GM21576 (cell line): ENCODE results near the gene AJUBA.
"Not testable (repeated sequence)": the region's sequence is repeated elsewhere in the genome, so short reads cannot be mapped to it uniquely, and the experiment has no call there.

Experiments
- ATAC-seq: cut with Tn5 transposase; IDR thresholded peaks from one replicate; pipeline ENCODE4 v1.9.1; 2021; ENCODE audit warnings: mild to moderate bottlenecking, moderate library complexity; ENCODE audit not compliant: unreplicated experiment

The AJUBA gene

GRCh38 chr14:22982477-22983245 lies at the start of gene AJUBA:
Gene AJUBA (minus strand): TSS chr14:22982551. CDS start chr14:22982266, 285 bp downstream.
- no peak for ATAC-seq

GRCh38 chr14:23030936-23031335 lies 48.6 kb upstream of the AJUBA start:
- ATAC-seq: no peak

GRCh38 chr14:23028799-23029198 lies 46.4 kb upstream of the AJUBA start:
- ATAC-seq: no peak

DNA sequence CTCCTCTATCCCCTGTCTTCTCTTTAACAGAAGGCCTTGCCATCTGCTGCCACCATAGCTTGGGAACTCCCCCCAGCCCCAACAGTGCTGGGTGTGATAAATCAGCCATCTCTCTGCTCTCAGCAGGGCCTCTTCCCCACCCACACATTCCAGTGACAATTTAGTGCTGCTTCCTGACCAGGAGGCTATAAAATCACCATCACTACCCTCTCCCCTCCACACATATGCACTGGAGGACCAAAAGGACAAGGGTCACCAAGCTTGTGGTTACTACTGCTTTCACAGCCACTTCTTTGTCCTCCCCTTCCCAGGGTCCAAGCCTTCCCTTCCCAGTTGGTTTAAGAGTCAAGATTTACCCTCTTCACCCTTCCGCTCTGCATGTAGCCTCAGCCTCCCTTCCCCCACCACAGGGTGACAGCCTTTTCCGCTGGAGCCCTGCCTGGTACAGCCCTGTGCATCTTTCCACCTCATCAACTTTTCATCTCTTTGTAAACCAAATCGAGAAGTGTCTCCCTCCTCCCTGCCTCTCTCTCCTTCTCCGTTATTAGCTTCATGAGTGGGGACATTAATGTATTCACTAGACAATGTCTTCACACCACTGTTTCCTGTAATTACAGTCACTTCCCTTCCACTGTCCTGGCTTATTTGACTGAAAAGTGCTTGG lies 42.9 kb upstream of the AJUBA start:
- no peak for ATAC-seq

DNA sequence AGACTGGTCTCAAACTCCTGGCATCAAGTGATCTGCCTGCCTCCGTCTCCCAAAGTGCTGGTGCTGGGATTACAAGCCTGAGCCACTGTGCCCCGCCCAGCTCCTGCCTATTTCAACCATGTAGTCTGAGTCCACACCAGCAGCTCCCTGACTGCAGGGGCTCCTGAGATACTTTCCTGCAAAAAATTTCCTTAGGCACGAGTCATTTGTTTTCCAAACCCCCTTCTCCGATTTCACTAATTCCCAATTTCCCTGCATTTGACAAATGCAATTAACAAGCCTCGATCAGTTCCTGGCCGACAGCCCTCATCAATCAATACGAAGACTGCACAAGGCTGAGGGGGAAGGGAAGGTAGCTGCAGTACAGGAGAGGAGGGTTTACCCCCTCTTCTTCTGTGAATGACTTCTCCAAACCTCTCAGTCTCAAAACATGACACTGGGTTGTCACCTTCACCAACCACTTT lies 42.3 kb upstream of the AJUBA start:
- ATAC-seq: no peak

GRCh38 chr14:23023795-23024152 lies 41.4 kb upstream of the AJUBA start:
- no peak for ATAC-seq

DNA sequence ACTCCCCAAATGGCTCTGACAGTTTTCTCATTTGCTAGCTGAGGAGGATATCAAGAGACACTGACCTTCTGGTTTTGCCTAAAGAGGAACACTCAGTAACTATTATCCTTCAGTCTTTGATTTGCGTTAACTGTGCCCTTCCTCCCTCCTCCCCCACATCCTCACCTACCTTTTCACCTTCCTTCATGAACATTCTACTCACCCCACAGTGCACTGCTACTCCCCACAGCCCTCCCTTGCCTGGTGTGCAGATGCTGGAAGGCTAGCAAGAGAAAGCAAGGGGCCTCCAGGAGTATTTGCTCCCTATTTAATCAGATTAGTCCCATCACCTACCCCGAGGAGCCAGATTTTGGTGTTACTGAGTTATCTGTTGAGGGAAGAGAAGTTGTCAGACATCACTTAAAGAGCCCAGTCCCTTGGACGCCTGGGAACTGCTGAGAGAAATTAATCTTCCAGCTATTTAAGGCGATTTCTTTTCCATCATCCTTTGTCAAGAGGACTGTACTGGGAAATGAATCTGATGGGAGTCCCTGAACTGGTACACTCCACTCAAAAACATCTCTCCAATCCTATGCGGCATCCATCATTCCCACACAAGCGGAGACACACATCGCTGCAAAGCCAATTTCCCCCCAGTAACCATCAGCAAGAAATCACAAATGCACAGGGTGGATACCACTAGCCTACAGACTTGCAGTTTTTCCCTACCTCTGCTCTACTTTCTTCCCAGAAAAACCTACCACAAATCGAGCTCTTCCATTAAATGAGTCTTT lies 40.9 kb upstream of the AJUBA start:
- ATAC-seq: no peak

GRCh38 chr14:23021889-23022442 lies 39.6 kb upstream of the AJUBA start:
- no peak for ATAC-seq

- no peak for ATAC-seq
These were observed 39.1 kb upstream of the AJUBA start for GRCh38 chr14:23021434-23021833.

GRCh38 chr14:23020143-23021128 lies 38.1 kb upstream of the AJUBA start:
- ATAC-seq: no peak

DNA sequence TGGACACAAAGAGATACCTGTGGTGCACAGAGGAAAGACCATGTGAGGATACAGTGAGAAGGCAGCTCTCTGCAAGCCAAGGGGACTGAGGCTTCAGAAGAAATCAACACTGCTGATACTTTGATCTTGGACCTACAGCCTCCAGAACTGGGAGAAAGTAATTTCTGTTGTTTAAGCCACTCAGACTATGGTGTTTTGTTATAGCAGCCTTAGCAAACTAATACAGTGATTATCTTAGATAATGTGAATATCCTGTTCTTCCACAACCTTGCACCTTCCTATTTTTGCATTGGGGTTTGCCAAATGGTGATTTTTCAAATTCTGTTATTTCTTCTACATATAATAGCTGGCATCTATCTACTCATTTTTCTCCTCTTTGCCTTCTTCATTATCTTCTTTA lies 35.8 kb upstream of the AJUBA start:
- no peak for ATAC-seq

DNA sequence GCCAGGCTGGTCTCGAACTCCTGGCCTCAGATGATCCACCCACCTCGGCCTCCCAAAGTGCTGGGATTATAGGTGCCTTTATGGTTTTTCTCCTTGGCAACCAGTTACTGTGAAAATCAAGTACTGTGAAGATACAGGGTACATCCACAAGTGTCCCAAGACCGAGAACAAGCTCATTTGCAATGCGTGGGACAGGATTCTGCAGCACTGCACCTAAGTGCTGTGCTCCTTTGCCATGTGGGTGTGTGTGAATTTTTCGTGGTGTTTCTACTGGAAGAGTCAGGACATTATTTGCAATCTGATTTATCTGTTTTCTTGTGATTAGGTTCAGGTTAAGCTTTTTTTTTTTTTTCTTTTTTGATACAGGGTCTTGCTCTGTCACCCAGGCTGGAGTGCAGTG lies 34.7 kb upstream of the AJUBA start:
- ATAC-seq: no peak

- no peak for ATAC-seq
These were observed 33.3 kb upstream of the AJUBA start for GRCh38 chr14:23015618-23016017.

GRCh38 chr14:23013749-23014054 lies 31.4 kb upstream of the AJUBA start:
- not testable (repeated sequence) for ATAC-seq

DNA sequence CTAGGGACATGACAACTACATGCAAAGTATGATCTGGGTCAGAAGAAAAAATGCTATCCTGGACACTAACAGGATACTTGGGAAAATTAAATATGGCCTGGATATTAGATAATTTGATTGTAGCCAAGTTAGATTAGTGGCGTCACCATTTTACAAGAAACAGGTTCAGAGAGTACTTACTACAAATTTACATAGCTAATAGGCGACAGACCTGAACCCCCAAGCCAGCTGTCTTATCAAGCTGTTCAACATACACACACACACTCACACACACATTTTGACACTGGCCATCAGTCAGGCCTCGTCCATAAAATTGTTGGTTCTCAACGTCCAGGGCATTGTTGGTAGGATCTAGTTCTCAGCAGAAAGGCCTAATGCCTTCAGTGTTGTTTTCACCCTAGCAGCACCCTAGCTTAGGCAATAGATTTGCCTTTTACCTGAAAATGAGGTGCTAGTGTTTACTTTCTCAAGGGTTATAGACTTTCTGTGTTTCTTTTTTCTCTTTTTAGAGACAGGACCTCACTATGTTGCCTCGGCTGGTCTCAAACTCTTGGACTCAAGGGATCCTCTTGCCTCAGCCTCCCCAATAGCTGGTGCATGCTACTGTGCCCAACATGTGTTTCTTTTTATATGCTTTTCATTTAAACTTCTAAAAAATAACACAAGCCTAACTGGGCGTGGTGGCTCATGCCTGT lies 30.9 kb upstream of the AJUBA start:
- no peak for ATAC-seq

DNA sequence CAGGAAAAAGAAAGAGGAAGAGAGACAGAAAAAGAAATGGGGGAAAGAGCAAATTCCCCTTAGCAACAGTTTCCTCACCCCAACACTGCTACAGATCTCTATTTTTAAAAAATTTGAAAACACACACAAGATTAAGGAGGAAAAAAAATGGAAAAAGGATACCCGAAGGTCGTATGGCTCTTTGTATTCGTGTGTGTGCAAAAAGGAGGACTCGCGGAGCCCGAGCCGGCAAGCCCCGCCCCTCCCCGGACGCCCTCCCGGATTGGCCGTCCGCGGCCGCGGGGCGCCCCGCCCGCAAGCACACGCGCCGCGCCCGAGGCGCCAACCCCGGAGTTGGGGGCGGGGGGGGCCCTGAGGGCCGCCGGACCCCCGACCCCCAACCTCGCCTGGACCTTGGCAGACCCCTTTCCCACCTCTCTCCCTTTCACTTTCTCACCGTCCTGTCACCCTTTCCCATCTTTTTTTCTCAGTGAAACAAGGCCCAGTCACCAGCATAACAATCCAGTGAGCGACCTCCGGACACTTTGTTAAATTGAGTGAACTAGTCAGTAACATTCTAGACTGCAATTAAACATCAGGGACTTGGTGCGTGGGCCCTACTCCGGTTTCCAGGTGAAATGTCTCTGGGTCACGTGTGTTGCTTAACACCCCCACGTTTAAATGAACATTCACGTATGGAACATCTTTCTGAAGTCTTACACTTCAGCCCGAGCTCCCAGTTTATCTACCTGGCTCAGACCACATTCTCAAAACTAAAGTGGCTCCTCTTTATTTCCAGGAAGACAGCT lies 27.8 kb upstream of the AJUBA start, which contains the start of gene C14orf93:
Gene C14orf93 (minus strand): TSS at position 205 of the 788 bp plus-strand sequence. CDS start 11,120 bp downstream, outside the sequence.
- no peak for ATAC-seq

DNA sequence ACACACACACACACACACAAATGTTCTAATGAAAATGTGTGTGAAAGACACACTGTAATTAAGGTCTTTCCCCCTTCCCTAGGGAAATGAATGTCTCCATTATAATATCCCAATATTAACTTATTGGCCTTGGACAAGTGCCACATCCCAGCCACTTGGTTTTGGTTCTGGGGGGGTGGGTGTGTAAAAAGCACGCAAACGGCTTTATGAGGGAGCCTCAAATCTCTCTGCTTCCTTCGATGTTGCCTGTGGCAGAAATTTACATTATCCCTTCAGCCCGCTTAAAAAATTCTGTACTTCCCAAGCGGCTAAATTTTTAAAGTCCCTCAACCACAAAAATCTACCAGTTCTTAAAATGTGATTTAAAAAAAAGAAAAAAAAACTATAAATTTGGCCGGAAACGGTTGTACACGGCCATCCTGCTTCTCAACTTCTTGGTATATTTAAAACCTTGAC lies 27.2 kb upstream of the AJUBA start:
- ATAC-seq: no peak

DNA sequence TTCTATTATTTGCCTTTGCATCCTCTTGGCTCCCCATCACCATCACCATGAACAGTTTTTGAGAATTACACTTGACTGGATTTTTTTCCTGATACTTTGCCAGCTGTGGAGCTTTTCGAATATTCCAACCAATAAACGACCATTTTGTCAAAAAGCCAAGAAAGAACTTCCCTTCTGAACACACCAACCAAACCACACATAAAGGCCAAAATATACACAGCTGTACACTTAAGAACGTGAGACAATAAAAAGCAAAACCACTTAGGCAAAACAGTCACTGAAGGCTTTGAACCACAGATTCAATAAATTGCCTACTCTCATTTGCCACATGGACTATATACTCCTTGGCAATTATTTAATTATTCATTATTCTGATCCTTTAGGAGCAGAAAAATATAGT lies 26.5 kb upstream of the AJUBA start:
- no peak for ATAC-seq
